H9 (cell line): ENCODE measurements around the gene EYA4. TPM values are rescaled to one million over a fixed set of nuclear protein-coding genes. Genes with fewer than 3 reads are reported as not detected.
A peak's percentile ranks its signal among the peaks of the same experiment; 100 is the strongest.

Source experiments
- DNase-seq: peaks from one replicate; pipeline ENCODE4 v3.0.0-alpha.2; 2017
- H2AFZ ChIP-seq: one replicate; pipeline ENCODE4 v1.6.1; 2013; ENCODE audit warnings: mild to moderate bottlenecking, low read length, control low read depth, moderate library complexity
- H2AK5ac ChIP-seq: 2 replicates; pipeline ENCODE4 v1.6.1; 2013; ENCODE audit warnings: low read length, control low read depth, mixed read lengths; ENCODE audit not compliant: insufficient read length
- H2BK120ac ChIP-seq: one replicate; pipeline ENCODE4 v1.6.1; 2013; ENCODE audit warnings: low read depth, mild to moderate bottlenecking, low read length, control low read depth, inconsistent platforms; ENCODE audit not compliant: poor library complexity, severe bottlenecking
- H2BK12ac ChIP-seq: 2 replicates; pipeline ENCODE4 v1.6.1; 2013; ENCODE audit warnings: low read length, control low read depth, mixed read lengths, low read depth; ENCODE audit not compliant: insufficient read length
- H2BK15ac ChIP-seq: 2 replicates; pipeline ENCODE4 v1.6.1; 2013; ENCODE audit warnings: low read depth, low read length, control low read depth
- H2BK20ac ChIP-seq: one replicate; pipeline ENCODE4 v1.6.1; 2013; ENCODE audit warnings: low read depth, mild to moderate bottlenecking, low read length, control low read depth, inconsistent platforms; ENCODE audit not compliant: poor library complexity, severe bottlenecking
- H2BK5ac ChIP-seq: 2 replicates; pipeline ENCODE4 v1.6.1; 2013; ENCODE audit warnings: low read length, control low read depth, mixed read lengths; ENCODE audit not compliant: insufficient read length
- H3K14ac ChIP-seq: 2 replicates; pipeline ENCODE4 v1.6.1; 2013; ENCODE audit warnings: low read length, control low read depth; ENCODE audit not compliant: insufficient read depth
- H3K18ac ChIP-seq: 2 replicates; pipeline ENCODE4 v1.6.1; 2013; ENCODE audit warnings: low read depth, mild to moderate bottlenecking, mixed read lengths, low read length, control low read depth; ENCODE audit not compliant: insufficient read length
- H3K23ac ChIP-seq: 2 replicates; pipeline ENCODE4 v1.6.1; 2013; ENCODE audit warnings: low read length, control low read depth, mixed read lengths, low read depth; ENCODE audit not compliant: insufficient read length
- H3K23me2 ChIP-seq: 2 replicates; pipeline ENCODE4 v1.6.1; 2013; ENCODE audit warnings: low read depth, mild to moderate bottlenecking, mixed read lengths, low read length, control low read depth; ENCODE audit not compliant: insufficient read length, poor library complexity, severe bottlenecking
- H3K27ac ChIP-seq: 2 replicates; pipeline ENCODE4 v1.5.1; 2013; ENCODE audit warnings: low read length, control low read depth, mixed read lengths, low read depth; ENCODE audit not compliant: insufficient read length
- H3K27me3 ChIP-seq: 2 replicates; pipeline ENCODE4 v1.6.1; 2013; ENCODE audit warnings: low read length, control low read depth, inconsistent platforms; ENCODE audit not compliant: insufficient read depth
- H3K4ac ChIP-seq: 2 replicates; pipeline ENCODE4 v1.6.1; 2013; ENCODE audit warnings: low read depth, mild to moderate bottlenecking, control low read depth, inconsistent platforms, low read length, moderate library complexity
- H3K4me1 ChIP-seq: 2 replicates; pipeline ENCODE4 v1.6.1; 2013; ENCODE audit warnings: low read length, control low read depth, inconsistent platforms; ENCODE audit not compliant: insufficient read depth
- H3K4me2 ChIP-seq: 2 replicates; pipeline ENCODE4 v1.6.1; 2013; ENCODE audit warnings: low read length, control low read depth, mixed read lengths; ENCODE audit not compliant: insufficient read length, insufficient read depth
- H3K56ac ChIP-seq: 2 replicates; pipeline ENCODE4 v1.6.1; 2013; ENCODE audit warnings: low read depth, mild to moderate bottlenecking, mixed read lengths, low read length, control low read depth; ENCODE audit not compliant: insufficient read length
- H3K79me1 ChIP-seq: 2 replicates; pipeline ENCODE4 v1.6.1; 2013; ENCODE audit warnings: low read depth, mild to moderate bottlenecking, moderate library complexity, low read length, control low read depth, inconsistent platforms; ENCODE audit not compliant: insufficient read depth, poor library complexity, severe bottlenecking
- H3K79me2 ChIP-seq: 2 replicates; pipeline ENCODE4 v1.6.1; 2013; ENCODE audit warnings: low read length, control low read depth, inconsistent platforms; ENCODE audit not compliant: insufficient read depth
- H3K9ac ChIP-seq: 2 replicates; pipeline ENCODE4 v1.6.1; 2013; ENCODE audit warnings: low read length, control low read depth, mixed read lengths; ENCODE audit not compliant: insufficient read length; ENCODE audit errors: extremely low read depth
- H3K9me3 ChIP-seq: one replicate; pipeline ENCODE4 v1.6.1; 2013; ENCODE audit warnings: low read depth, low read length, inconsistent platforms; ENCODE audit not compliant: control insufficient read depth
- H3T11ph ChIP-seq: one replicate; pipeline ENCODE4 v1.6.1; 2013; ENCODE audit warnings: mild to moderate bottlenecking, low read length, control low read depth, inconsistent platforms
- H4K20me1 ChIP-seq: one replicate; pipeline ENCODE4 v1.6.1; 2013; ENCODE audit not compliant: control insufficient read depth, insufficient read length, insufficient read depth
- H4K5ac ChIP-seq: 2 replicates; pipeline ENCODE4 v1.6.1; 2013; ENCODE audit warnings: low read depth, mild to moderate bottlenecking, mixed read lengths, low read length, control low read depth; ENCODE audit not compliant: insufficient read length
- H4K8ac ChIP-seq: replicated peaks from 2 replicates; pipeline ENCODE4 v1.6.1; 2013; ENCODE audit warnings: low read length, control low read depth, mixed read lengths, low read depth; ENCODE audit not compliant: insufficient read length
- H4K91ac ChIP-seq: 2 replicates; pipeline ENCODE4 v1.6.1; 2013; ENCODE audit warnings: low read depth, mild to moderate bottlenecking, moderate library complexity, mixed read lengths, low read length, control low read depth; ENCODE audit not compliant: insufficient read length
- H3K27ac Mint-ChIP-seq, 3 experiments: 2 replicates in 2 of 3; 3 replicates in 1 of 3; pipeline ENCODE4 v1.8.0; 2020 to 2021; ENCODE audit warnings: mixed read lengths in 3 of 3, mild to moderate bottlenecking in 1 of 3, moderate library complexity in 1 of 3
- H3K27me3 Mint-ChIP-seq: 2 replicates; pipeline ENCODE4 v1.8.0; 2021; ENCODE audit warnings: low read depth, mild to moderate bottlenecking, moderate library complexity, mixed read lengths
- H3K36me3 Mint-ChIP-seq, 3 experiments: 2 replicates in 2 of 3; 3 replicates in 1 of 3; pipeline ENCODE4 v1.8.0; 2020 to 2021; ENCODE audit warnings: low read depth in 3 of 3, mixed read lengths in 3 of 3; ENCODE audit not compliant: insufficient read depth in 1 of 3
- H3K4me1 Mint-ChIP-seq, 2 experiments: 2 replicates each; pipeline ENCODE4 v1.8.0; 2020; ENCODE audit warnings: mixed read lengths in 2 of 2
- H3K4me3 Mint-ChIP-seq, 2 experiments: 2 replicates in 1 of 2; 3 replicates in 1 of 2; pipeline ENCODE4 v1.8.0; 2020 to 2021; ENCODE audit warnings: mild to moderate bottlenecking in 2 of 2, mixed read lengths in 2 of 2, moderate library complexity in 1 of 2
- H3K9me3 Mint-ChIP-seq, 2 experiments: 2 replicates in 1 of 2; 3 replicates in 1 of 2; pipeline ENCODE4 v1.8.0; 2020; ENCODE audit warnings: mild to moderate bottlenecking in 2 of 2, mixed read lengths in 2 of 2, moderate library complexity in 1 of 2
- CTCF ChIP-seq: fragments of 200-600 bp; sonication (generic); conservative IDR thresholded peaks from 3 replicates; pipeline ENCODE4 v1.8.0; 2021; ENCODE audit warnings: antibody characterized with exemption, mild to moderate bottlenecking
- WGBS: extraction: QIAGEN DNeasy Blood & Tissue Kit; methylation state at CpG from one replicate; pipeline ENCODE4 v1.1.7; 2013; ENCODE audit warnings: missing lambda C conversion rate, low lambda C conversion rate, mixed read lengths; ENCODE audit not compliant: insufficient read length; ENCODE audit errors: extremely low coverage; 5-methylcytosine and 5-hydroxymethylcytosine counted together
- total RNA-seq: library from RNA; stranded (reverse); gene quantifications from 2 replicates; pipeline ENCODE4 v1.2.1, GENCODE V29; 2021

EYA4 gene
- total RNA-seq, 1 experiment from 2014 or later, result 0.26 TPM

- no peaks in the 10 kb centered on the region; the same call in 1 of the 2 replicates for H3K4me1 ChIP-seq
- H2BK15ac ChIP-seq, result no peak overlapping the region
- peak; percentile 95 for TF ChIP-seq CTCF
- peaks cover 4% of the 10 kb centered on the region for H3K23me2 ChIP-seq
- no peak overlapping the region for H4K5ac ChIP-seq
- Mint-ChIP-seq H3K4me1 (peaks cover 7 to 8% of the 10 kb centered on the region in 2 experiments), H3K9me3 (no peaks in the 10 kb centered on the region), H3K27me3 (peaks cover 7% of the 10 kb centered on the region), H3K36me3 (no peaks in the 10 kb centered on the region), H3K4me3 (peak overlapping the region; percentile 58 to 74), H3K27ac (no peak overlapping the region; a peak in 3 of 7 replicates)
- peak; percentile 53 for DNase-seq
- no peak overlapping the region for H2AFZ ChIP-seq
- H2BK20ac ChIP-seq, result no peak overlapping the region
- no peak overlapping the region for H2BK12ac ChIP-seq
- no peak overlapping the region for H2BK5ac ChIP-seq
- H2AK5ac ChIP-seq, result no peak overlapping the region
- no peaks in the 10 kb centered on the region for H3K9me3 ChIP-seq
- H3K79me2 ChIP-seq, result no peaks in the 10 kb centered on the region
- no peak overlapping the region for H3K56ac ChIP-seq
- H3K4ac ChIP-seq, result no peak overlapping the region
- no peak overlapping the region for H3T11ph ChIP-seq
- H3K14ac ChIP-seq, result no peak overlapping the region
- no CpG with 5 or more reads among the region's 18 CpGs for WGBS
- H2BK120ac ChIP-seq, result no peak overlapping the region
- no peak overlapping the region for H3K23ac ChIP-seq
- no peaks in the 10 kb centered on the region for H3K27me3 ChIP-seq
- no peak overlapping the region for H4K8ac ChIP-seq
- no peak overlapping the region for H3K27ac ChIP-seq
- no peak overlapping the region for H3K9ac ChIP-seq
- no peak overlapping the region for H3K18ac ChIP-seq
- peak overlapping the region; percentile 77 for H3K4me2 ChIP-seq
- no peaks in the 10 kb centered on the region for H4K20me1 ChIP-seq
- no peaks in the 10 kb centered on the region for H3K79me1 ChIP-seq
- H4K91ac ChIP-seq, result no peak overlapping the region
These were observed 328.1 kb downstream of the EYA4 start for GRCh38 chr6:133568970-133569889.
